Right ventricle myocardium inferior (tissue), 1 donor: ENCODE data around the gene C2CD4A. TPM values are rescaled to one million over a fixed set of nuclear protein-coding genes. Genes with fewer than 3 reads are reported as not detected.

ENCODE experiments used
- ATAC-seq: fragments of 200-7000 bp; cut with Tn5 transposase; one replicate; pipeline ENCODE4 v1.9.1; 2020; ENCODE audit warnings: mild to moderate bottlenecking, moderate library complexity
- DNase-seq: peaks from one replicate; pipeline ENCODE4 v3.0.0; 2021; ENCODE audit errors: missing footprints
- intact Hi-C: fragments of 100-400 bp; cut with DNase I; formaldehyde crosslinking; loops from one replicate; pipeline ENCODE4 v1.11.0; 2022
- total RNA-seq: library from RNA; stranded (reverse); fragmentation: NEBNext Ultra II Directional; extraction: Animal tissue kit (Norgen Biotek cat#: 25700); gene quantifications from one replicate; pipeline ENCODE4 v1.2.1, GENCODE V29; 2021
- donor health status: DM: no; HTN: yes; CAD: no; lungs with severe emphysema.

C2CD4A gene
- total RNA-seq, 1 donor from 2014 or later = not detected

DNA sequence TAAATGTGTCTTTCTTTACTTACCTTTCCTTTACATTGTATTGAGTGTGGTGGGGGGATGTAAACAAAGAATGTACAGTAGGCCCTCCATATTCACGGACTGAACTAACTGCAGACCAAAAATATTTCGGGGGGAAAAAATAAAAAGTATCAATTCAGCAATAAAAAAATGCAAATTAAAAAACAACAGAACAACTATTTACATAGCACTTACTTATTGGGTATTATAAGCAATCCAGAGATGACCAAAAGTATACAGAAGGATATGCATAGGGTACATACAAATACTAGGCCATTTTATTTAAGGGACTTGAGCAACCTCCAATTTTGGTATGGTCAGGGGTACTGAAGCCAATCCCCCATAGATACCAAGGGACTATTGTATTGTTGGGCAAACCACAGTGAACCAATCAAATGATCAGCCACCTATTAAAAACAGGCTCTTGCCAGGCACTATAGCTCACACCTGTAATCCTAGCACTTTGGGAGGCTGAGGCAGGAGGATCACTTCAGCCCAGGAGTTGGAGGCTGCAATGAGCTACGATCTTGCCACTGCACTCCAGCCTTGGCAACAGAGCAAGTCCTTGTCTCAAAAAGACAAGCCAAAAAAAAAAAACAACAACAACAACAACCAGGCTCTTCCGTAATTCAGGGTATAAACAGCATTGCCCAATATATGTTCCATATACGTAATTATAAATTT is 8.3 kb upstream of the C2CD4A start:
- intact Hi-C loops = loop anchor here (10.0 kb wide), 1 partner anchor 84 kb away; no protein-coding TSS in a partner anchor
- DNase-seq = no peak
- no peak for ATAC-seq

DNA sequence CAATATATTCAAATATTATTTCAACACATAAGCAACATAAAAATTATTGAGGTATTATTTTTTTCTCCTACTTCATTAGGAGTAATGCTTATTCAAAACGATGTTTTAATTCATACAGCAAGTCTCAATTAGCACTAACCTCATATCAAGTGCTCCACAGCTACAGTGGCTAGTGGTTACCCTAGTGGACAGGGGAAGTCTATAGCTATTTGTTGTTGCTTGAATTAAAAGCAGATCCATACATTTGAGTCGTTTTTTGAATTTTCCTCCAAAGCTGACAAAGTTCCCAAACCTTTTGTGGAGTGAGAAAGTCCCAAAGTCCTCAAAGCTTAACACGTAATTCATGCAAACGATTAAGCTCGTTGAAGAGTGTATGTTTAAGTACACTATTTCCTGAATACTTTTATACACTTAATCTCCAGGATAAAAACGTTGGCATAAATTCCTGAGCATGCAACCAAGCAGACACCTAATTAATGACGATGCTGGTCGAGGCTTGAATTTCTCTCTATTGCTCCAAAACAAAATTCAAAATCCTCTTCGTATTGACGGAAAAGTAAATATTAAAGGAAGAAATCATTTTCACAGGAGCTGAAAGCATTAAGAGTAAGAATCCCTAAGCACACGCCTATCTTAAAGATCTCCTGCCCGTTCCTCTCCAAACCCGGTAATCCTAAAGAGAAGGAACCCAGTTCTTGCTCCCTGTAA is 7.5 kb upstream of the C2CD4A start:
- ATAC-seq = no peak
- intact Hi-C loops = loop anchor here (10.0 kb wide), 1 partner anchor 84 kb away; no protein-coding TSS in a partner anchor
- no peak for DNase-seq

DNA sequence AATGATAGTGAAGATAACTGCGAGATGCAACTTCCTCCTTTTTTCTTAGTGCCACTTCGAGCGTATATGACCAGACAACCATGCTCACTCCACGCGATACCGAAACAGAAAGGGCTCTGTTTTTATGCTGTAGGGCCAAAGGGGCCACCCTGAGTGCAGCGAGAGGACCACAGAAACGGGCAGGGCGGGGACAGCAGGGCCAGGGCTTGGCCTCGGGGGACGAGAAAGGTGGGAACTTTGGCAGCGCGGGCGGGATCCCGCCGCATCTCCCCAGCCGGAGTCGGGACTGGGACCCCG is 7.0 kb upstream of the C2CD4A start:
- DNase-seq (peak; percentile 72), ATAC-seq (peak; percentile 59)
- intact Hi-C loops = loop anchor here (10.0 kb wide), 1 partner anchor 85 kb away; no protein-coding TSS in a partner anchor

DNA sequence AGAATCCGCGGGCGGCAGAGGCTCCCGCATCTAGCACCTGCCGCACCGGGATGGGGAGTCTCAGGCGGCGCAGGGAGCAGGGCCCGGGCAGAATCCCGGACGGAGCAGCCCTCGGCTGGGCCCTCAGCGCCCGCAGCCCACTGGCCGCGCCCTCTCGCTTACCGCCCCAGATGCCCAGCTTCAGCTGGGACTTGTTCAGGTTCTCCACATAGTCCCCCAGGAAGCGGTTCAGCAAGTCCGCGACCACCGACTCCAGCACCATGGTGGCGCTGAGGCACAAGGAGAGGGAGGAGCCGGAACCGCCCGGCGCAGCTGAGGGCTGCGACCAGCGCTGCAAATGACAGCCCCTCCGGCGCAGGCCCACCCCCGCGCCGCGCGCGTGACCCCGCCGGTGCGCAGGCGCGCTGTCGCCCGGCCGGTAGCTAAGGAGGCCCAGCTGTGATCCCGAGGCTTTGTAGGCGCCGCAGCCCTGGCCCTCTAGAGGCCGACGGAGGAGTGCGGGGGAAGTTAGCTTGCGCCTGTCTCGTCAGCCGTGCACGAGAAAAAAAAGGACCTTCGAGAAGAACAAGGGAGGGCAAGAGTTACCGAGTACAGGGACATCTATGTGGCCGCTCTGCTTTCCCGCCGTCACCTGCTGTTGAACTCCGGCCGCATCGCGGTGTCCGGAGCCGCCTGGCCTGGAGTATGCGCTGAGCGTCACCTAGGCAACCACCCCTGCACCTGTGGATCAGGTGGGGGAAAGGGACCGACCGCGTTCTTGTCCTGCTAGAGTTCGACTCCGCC is 6.5 kb upstream of the C2CD4A start, which contains the start of gene VPS13C:
Gene VPS13C, minus strand, starts transcription at position 335 of the 783 bp plus-strand sequence. Its CDS starts 73 bp downstream, at position 262.
- peak; percentile 97 for DNase-seq
- peak; percentile 100 for ATAC-seq
- intact Hi-C loops = no loop called here

DNA sequence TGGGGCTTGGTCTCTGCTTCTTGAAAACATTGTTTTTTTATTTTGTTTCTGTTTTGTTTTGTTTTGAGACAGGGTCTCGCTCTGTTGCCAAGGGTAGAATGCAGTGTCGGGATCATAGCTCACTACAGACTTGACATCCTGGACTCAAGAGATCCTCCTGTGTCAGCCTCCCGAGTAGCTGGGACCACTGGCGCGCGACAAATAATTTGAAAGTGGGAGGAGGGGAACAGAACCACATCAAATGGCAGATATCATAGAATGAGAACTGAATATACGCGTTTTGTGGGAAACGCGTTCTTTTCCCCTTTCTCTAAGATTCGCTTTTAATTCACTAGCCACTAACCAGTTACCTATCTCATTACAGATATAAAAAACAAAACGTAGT is 5.9 kb upstream of the C2CD4A start:
- intact Hi-C loops = no loop called here
- DNase-seq = no peak
- peak; percentile 2 for ATAC-seq

DNA sequence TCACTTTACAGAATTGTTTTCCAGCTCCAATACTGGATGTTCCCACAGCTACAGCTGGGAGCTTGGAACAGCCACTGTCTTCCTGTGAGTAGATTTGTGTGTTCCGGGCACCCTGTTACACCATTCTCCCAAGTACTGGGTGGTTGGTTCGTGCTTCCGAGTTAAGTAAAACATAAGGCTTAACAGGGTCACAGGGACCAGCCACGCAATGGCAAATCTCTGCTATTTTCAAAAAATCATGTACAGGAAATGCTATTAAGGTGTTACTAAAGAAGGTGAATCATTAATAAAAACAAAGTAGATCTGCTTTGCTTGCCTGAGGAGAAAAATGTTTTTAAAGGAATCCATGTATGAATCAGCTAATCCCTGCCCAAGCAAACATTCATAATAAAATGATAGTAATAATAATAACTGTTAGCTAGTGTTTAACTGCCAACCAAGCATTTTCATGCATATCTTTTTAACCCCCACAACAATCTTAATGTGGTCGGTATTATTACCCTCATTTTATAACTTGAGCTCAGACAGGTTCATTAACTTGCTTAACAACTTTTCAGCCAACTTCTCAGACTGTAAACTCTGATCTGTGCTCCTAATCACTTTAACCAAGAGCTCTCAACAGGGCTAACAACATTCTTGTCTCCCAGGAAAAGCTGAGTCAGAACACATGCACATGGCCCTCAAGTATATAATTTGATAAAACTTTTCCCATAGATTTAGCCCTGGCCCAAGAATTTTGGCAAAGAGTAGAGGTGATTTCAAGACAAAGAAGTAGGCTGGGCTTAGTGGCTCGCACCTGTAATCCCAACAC is 2.7 kb upstream of the C2CD4A start:
- ATAC-seq (no peak), DNase-seq (no peak)
- intact Hi-C loops = no loop called here

DNA sequence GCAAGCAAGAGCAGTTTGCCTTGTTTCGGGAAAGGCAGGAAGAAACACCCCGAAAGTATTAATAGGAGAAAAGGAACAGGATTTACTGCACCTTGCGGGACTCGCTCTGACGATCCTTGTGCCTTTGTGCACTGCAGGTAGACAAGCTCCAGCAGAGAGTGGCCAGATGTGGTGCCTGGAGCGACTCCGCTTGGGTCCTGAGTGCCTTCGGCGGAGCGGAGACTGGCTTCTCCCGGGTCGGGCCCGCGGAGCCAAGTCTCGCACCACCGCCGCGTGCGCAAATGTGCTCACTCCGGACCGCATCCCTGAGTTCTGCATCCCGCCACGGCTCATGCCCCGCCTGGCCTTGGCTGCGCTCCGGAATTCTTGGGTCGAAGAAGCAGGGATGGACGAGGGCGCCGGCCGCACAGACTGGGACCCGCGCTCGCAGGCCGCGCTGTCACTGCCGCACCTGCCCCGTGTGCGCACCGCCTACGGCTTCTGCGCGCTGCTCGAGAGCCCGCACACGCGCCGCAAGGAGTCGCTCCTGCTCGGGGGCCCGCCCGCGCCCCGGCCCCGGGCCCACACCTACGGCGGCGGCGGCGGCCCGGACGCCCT is 769 bp downstream of the C2CD4A start:
- intact Hi-C loops = no loop called here
- ATAC-seq = peak; percentile 29
- peak; percentile 64 for DNase-seq

DNA sequence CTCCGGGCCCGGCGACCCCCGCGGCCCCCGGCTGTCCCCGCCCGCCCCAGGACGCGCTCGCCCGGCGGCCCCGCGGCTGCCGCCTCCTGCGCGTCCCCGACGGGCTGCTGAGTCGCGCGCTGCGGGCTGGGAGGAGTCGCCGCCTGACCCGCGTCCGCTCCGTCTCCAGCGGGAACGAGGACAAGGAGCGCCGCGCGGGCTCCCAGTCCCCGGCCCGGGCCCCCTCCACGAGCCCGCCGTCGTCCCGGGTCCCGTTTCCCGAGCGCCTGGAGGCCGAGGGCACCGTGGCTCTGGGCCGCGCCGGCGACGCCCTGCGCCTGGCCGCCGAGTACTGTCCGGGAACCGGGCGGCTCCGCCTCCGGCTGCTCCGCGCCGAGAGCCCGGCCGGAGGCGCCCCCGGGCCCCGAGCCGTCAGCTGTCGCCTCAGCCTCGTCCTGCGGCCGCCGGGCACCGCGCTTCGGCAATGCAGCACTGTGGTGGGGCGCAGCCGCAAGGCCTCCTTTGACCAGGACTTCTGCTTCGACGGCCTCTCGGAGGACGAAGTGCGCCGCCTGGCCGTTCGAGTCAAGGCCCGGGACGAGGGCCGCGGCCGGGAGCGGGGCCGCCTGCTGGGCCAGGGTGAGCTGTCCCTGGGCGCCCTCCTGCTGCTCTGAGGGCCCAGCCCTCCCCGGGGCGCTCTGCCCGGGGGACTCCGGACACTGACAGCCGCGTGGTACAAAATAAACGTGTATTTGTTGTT is 1.5 kb downstream of the C2CD4A start:
- intact Hi-C loops = no loop called here

DNA sequence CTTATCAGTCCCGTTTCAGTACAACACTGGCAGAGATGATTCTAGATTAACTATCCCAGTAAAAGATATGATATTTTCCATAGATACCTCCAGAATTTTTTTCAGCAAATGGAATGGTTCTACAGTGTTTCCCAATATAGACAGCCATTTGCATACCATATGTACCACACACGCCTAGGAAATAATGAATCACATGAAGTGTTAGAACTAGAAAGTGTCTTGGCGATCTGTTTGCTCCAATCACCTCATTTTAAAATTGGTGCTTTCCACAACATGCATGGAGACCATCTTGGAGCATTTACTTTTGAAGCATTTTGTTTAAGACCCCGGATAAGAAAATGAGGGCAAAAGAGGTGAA is 2.0 kb downstream of the C2CD4A start:
- ATAC-seq (no peak), DNase-seq (no peak)
- intact Hi-C loops = no loop called here

More for the DNA sequence above, 1.5 kb downstream of the C2CD4A start:
- DNase-seq = peak; percentile 83
- peak; percentile 74 for ATAC-seq

DNA sequence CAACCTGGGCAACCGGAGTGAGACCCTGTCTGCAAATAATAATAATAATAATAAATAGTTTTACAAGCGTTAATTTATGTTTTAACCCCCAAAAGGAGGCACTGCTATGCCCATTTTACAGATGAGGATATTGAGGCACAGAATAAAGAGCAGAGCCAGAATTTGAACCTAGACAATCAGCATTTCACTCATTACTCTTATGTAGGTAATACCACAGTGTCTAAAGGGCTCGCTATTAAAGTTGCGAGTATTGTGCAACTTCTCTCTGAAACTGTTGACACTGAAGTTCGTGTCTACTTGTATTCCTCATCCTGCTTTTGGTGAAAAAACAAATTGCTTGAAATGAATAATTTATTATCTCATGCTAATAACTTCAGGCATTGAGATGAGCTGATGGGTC is 2.8 kb downstream of the C2CD4A start:
- intact Hi-C loops = no loop called here
- DNase-seq (no peak), ATAC-seq (no peak)

DNA sequence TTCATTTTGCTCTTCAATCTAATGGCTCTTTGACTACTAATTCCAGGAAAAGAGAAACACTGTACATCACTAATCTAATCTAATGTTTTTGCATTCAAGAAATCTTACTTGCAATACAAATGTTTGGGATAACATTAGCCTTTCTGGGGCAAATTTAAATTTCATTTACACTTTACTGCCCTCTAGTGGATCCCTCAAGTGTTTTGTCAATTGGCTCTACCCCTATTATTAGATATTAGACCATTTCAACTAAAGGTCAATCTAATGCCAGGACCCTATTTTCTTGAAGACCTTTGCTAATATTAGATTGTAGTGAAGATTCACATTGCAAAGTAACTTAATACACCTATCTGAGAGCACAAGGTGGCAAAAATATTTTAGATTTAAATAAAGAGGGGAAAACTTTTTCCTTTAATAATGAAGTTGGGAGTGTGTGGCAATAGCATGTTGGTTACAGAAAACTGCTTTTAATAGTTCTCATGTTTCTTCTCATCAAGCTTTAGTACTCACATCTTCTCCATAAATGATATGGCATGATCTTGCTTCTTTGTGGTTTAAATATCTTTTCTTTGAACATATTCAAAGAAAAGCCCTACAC is 5.0 kb downstream of the C2CD4A start:
- ATAC-seq = no peak
- intact Hi-C loops = loop anchor here (5.0 kb wide), 1 partner anchor 200 kb away; no protein-coding TSS in a partner anchor
- DNase-seq = no peak

DNA sequence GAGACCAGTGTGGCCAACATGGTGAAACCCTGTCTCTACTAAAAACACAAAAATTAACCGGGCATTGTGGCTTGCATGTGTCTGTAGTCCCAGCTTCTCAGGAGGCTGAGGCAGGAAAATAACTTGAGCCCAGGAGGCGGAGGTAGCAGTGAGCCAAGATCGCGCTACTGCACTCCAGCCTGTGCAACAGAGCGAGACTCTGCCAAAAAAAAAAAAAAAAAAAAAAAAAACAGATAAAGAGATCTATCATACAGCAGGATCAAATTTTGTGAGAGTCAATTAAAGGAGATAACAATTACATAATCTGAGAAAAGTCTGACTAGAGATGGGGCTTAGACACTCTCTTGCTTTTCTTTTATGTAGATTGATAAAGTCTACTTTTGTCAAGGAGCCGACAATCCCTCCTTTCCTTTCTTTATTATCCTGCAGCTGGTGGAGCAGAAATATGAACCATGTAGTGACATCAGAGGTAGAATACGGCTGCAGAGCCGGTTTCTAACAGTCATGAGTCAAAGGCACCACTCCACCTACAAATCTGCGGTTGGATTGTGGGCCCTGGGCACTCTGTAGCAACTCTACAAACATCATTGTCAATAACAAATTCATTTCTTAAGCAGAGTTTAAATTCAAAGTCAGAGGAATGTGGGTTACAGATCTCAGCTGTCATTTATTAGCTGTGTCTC is 9.0 kb downstream of the C2CD4A start:
- ATAC-seq = peak; percentile 50

DNA sequence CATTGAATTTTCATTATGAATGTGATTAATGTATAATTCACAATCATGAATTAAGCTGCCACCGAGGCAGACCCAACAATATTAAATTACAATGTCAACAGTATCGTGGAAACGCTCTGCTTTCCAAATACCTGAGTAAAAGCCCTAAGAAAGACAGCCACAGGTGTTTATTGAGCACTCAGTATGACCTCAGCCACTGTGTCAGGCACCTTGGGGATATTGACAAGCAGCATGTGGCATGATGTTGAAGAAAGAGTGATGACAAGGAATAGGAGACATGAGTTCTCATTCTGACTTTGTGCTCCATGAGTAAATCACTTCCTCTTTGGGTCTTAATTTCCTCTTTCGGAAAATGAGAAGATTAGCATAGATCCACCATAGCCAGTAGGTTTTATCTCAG is 12.8 kb downstream of the C2CD4A start:
- no peak for ATAC-seq
- DNase-seq = no peak
- intact Hi-C loops = no loop called here

More for the DNA sequence above, 9.0 kb downstream of the C2CD4A start:
- DNase-seq = no peak
- intact Hi-C loops = no loop called here

DNA sequence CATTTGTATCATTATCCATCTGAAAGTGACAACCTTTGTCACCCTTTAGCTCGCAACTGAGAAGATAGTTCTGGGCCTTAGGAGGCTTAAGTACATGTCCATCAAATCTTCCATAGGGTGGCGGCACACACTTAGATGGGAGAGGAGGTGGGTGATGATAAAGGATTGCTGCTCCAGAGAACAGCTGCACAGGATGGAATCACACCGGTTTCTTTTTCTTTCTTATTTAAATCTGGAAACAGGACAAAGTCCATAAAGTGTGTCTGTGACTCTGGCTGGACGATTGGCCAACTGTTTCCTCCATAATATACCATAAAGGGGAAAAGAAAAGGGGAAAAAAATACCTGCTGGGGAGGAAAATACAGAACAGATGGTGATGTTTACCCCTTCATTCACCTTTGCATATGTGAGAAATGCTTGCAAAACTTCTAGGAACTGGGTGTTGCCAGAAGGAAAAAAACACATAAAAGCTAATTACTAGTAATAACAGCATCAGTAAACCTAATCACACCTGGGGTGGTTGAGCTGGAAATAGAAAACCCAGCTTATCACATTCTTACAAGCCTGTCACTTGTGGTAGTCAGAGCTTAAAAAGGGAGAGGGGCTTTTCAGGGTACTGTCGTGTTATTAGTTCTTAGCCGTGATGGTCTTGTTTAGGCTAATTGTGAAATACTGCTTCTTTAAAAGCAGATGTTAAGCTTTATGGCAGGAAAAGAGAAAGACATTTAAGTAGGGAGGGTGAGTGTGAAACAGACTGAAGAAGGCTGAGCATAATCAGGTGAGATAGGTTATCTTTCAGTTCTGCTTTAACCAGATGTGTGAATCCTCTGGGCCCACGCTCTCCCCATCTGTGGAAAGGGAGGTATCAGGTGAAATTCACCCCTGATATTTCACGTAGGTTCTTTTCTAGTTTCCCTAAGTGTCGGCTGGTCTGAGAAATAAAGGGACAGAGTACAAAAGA is 16.7 kb downstream of the C2CD4A start:
- intact Hi-C loops = no loop called here
- ATAC-seq = no peak
- DNase-seq = no peak

DNA sequence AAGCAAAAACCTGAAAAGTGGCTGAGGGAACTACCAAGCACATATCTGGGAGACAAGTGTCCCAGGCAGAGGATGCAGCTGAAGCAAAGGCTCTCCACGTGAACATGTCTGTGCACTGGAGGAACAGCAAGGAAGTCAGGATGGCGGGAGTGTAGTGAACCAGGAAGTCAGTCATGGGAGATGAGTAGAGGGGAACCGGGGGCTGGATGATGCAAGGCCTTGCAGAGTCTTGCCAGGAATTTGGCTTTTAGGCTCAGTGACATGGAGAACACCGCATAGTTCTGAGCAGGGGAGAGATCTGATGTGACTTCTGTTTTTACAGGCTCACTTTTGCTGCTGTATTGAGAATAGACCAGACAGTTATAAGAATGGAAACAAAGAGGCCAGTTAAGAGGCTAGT is 19.0 kb downstream of the C2CD4A start:
- intact Hi-C loops = no loop called here
- DNase-seq = no peak
- no peak for ATAC-seq
